ENCODE measurements around the gene DGKG. TPM values are rescaled to one million over a fixed set of nuclear protein-coding genes. Genes with fewer than 3 reads are reported as not detected.

DGKG gene
- total RNA-seq, 2 experiments from 2014 or later: not detected

- Histone ChIP-seq H3K27ac (ENCODE audit: low read depth in 1 of 2, low read length in 2 of 2) (no peak overlapping the region), H3K9me3 (ENCODE audit: control insufficient read depth in 1 of 2, insufficient read depth in 1 of 2, low read length in 2 of 2) (no peaks in the 10 kb centered on the region), H3K27me3 (ENCODE audit: control insufficient read depth in 1 of 2, insufficient read depth in 2 of 2, low read length in 2 of 2) (peaks cover 0 to 2% of the 10 kb centered on the region in 2 experiments), H3K4me1 (ENCODE audit: insufficient read depth, low read length) (no peaks in the 10 kb centered on the region), H3K4me3 (ENCODE audit: low read length) (no peak overlapping the region), H3K36me3 (ENCODE audit: insufficient read depth, low read length) (no peaks in the 10 kb centered on the region)
- Mint-ChIP-seq H3K36me3 (ENCODE audit: low read depth) (no peaks in the 10 kb centered on the region), H3K9me3 (no peaks in the 10 kb centered on the region), H3K4me1 (ENCODE audit: low read depth) (no peaks in the 10 kb centered on the region), H3K4me3 (no peak overlapping the region), H3K27ac (no peak overlapping the region), H3K27me3 (peaks cover 5% of the 10 kb centered on the region)
- ATAC-seq (ENCODE audit: poor library complexity) (no peak), DNase-seq (no peak)
- ChIA-PET CTCF (no interaction called here), POLR2A (no interaction called here)
- intact Hi-C loops (cut with DNase I, micrococcal nuclease): no loop called here
- no peak for TF ChIP-seq CTCF (IDR thresholded peaks at IDR 0.05)
Observed at GRCh38 chr3:186273586-186273985, 88.4 kb downstream of the DGKG start.

- H3K36me3 Mint-ChIP-seq (ENCODE audit: low read depth): no peaks in the 10 kb centered on the region
- H3K4me3 ChIP-seq (ENCODE audit: low read length): no peak overlapping the region
- ATAC-seq (ENCODE audit: poor library complexity) (no peak), DNase-seq (no peak)
- H3K9me3 Mint-ChIP-seq: no peaks in the 10 kb centered on the region
- H3K4me1 Mint-ChIP-seq (ENCODE audit: low read depth): no peaks in the 10 kb centered on the region
- H3K27ac Mint-ChIP-seq: no peak overlapping the region
- no peak for TF ChIP-seq CTCF (IDR thresholded peaks at IDR 0.05)
- no peaks in the 10 kb centered on the region for H3K9me3 ChIP-seq (ENCODE audit: control insufficient read depth in 1 of 2, insufficient read depth in 1 of 2, low read length in 2 of 2)
- no peaks in the 10 kb centered on the region for H3K27me3 Mint-ChIP-seq
- ChIA-PET CTCF (no interaction called here), POLR2A (no interaction called here)
- H3K27me3 ChIP-seq (ENCODE audit: control insufficient read depth in 1 of 2, insufficient read depth in 2 of 2, low read length in 2 of 2): no peaks in the 10 kb centered on the region
- no peaks in the 10 kb centered on the region for H3K4me1 ChIP-seq (ENCODE audit: insufficient read depth, low read length)
- H3K36me3 ChIP-seq (ENCODE audit: insufficient read depth, low read length): no peaks in the 10 kb centered on the region
- no peak overlapping the region for H3K4me3 Mint-ChIP-seq
- H3K27ac ChIP-seq (ENCODE audit: low read depth in 1 of 2, low read length in 2 of 2): no peak overlapping the region
- intact Hi-C loops (cut with DNase I, micrococcal nuclease): no loop called here
Observed at GRCh38 chr3:186270701-186271100, 91.3 kb downstream of the DGKG start.

- Mint-ChIP-seq H3K4me1 (ENCODE audit: low read depth) (no peaks in the 10 kb centered on the region), H3K36me3 (ENCODE audit: low read depth) (no peaks in the 10 kb centered on the region), H3K9me3 (no peaks in the 10 kb centered on the region), H3K27ac (no peak overlapping the region), H3K4me3 (no peak overlapping the region), H3K27me3 (no peaks in the 10 kb centered on the region)
- no peak overlapping the region for H3K27ac ChIP-seq (ENCODE audit: low read depth in 1 of 2, low read length in 2 of 2)
- no peaks in the 10 kb centered on the region for H3K4me1 ChIP-seq (ENCODE audit: insufficient read depth, low read length)
- ChIA-PET POLR2A (no interaction called here), CTCF (no interaction called here)
- no peak overlapping the region for H3K4me3 ChIP-seq (ENCODE audit: low read length)
- DNase-seq (no peak), ATAC-seq (ENCODE audit: poor library complexity) (no peak)
- no peaks in the 10 kb centered on the region for H3K27me3 ChIP-seq (ENCODE audit: control insufficient read depth in 1 of 2, insufficient read depth in 2 of 2, low read length in 2 of 2)
- no peaks in the 10 kb centered on the region for H3K9me3 ChIP-seq (ENCODE audit: control insufficient read depth in 1 of 2, insufficient read depth in 1 of 2, low read length in 2 of 2)
- intact Hi-C loops (cut with DNase I, micrococcal nuclease): loop anchor here in 1 of 2 experiments (5.0 kb wide), 1 partner anchor 553 kb away; no protein-coding TSS in a partner anchor
- no peak for TF ChIP-seq CTCF (IDR thresholded peaks at IDR 0.05)
- H3K36me3 ChIP-seq (ENCODE audit: insufficient read depth, low read length): no peaks in the 10 kb centered on the region
Observed at GRCh38 chr3:186268616-186269448, 93.2 kb downstream of the DGKG start.
